ENCODE data around the gene MMP14.
A peak's percentile ranks its signal among the peaks of the same experiment; 100 is the strongest.

Gene MMP14

DNA sequence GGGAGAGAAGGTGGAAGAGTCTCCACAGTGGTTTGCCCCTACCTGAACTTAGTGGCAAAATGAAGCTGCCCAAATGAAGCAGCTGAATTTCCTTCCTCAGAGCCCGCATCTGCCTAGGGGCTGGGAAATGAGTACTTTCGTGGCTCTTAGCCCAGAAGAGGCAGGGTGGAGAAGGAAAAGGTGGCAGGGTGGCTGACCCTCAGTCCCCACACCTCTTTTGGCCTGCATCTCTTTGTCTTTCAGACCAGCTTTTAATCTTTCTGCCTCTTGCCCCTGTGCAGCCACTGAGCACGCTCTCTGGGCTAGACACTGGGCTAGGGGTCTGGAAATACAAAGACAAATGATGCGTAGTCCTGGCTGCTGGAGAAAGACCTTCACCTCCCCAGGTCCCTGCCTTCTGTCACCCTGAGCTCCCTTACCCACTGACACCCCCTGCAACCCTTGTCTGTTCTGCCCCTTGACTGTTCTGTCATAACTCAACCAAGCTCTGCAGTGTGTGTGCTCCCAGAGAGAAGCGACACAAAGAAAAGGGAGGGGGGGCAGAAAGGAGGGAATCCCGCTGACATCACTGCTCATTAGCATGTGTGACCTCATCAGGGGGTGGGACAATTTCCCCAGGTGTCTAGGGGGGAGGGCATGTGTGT is 46.3 kb downstream of the MMP14 start:
- DNase-seq (ENCODE audit: extremely low read depth in 1 of 2, low read depth in 1 of 2): no peak

DNA sequence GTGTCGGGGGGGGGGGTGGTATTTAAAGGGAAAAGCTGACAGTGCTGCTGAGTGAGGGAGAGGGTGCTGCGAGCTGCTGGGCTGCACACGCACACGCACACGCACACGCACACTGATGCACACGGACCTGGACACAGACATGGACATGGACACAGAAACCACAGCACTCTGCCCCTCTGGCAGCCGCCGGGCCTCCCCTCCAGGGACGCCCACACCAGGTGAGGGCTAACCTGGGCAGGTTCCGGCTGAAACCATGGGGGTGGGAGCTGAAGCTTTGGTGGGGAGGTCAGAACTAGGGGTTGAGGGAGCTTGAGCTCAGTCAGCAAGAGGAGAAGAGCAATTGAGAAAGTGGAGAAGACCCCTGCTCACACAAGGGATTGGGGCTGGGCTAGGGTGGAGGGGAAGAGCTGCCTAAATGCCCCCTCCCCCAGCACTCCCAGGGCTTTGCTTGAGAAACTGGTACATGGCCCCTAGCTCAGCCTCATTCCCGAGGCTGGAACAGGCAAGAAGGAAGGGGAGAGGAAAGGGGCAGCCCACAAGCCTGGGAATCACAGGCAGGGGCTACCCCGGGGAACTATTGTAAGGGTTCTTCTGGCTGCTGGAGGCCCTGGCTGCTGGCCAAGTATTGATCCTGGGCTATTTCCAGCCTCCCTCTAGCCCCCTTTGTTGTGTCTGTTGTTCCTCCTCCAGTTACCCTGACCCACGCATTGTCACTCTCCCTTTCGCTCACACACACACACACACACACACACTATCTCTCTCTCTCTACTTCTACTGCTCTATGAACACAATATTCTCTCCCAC is 47.0 kb downstream of the MMP14 start, which contains the start of gene REM2:
Gene REM2 (plus strand): TSS at position 50 of the 804 bp plus-strand sequence. CDS start 66 bp downstream, at position 116.
- DNase-seq (ENCODE audit: extremely low read depth in 1 of 2, low read depth in 1 of 2): no peak

DNA sequence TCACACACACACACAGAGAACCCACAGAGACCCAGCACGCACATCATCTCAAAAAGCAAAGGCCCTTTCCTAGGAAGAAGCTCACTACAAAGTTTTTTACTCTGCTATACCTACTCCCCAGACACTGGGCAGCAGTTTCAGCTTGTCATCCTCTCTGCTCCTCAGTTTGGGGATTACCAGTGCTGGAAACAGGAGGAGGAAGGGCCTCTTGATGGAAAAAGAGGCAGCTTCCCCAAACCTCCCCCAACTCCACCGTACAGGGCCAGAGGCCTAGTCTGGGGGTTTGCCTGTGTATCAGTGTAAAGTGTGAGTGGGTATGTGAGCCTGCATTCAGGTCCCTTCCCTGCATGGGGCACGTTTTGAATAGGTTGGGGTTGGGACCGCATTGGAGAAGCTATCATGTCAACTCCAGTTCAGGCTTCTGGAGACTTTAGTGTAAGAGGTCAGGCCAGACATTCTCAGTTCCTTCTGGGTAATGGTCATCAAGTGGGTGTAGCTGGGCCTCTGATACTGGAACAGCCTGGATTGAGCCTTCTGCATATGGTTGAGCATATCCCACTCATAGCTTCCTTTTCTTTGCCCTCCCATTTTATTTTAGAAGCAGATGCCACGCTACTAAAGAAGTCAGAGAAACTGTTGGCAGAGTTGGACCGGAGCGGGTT is 47.8 kb downstream of the MMP14 start:
- DNase-seq (ENCODE audit: extremely low read depth in 1 of 2, low read depth in 1 of 2): no peak

DNA sequence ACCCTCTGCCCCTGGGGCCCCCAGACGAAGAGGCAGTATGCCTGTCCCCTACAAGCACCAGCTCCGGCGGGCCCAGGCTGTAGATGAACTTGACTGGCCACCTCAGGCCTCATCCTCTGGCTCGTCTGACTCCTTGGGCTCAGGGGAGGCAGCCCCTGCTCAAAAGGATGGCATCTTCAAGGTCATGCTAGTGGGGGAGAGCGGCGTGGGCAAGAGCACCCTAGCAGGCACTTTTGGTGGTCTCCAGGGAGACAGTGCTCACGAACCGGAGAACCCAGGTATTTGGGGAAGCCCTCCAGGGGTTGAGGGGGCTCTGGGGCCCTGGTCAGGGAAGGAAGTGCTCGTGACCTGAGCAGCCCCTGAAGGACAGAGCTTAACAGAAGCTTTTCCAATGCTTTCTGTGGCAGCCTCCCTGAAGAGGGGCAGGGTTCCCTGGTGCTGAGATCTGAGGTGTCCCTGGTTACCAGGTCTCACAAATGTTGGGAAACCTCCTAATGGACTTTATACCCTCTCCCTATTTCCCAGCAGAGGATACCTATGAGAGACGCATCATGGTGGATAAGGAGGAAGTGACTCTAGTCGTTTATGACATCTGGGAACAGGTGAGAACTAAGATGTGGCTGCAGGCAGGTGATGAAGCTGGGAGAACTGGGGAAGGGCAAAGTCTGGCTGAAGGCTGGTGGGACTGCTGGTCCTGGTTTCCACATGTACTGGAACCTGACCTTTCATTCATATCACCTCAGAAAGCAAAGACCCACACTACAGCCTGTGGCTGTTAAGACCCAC is 48.5 kb downstream of the MMP14 start:
- DNase-seq (ENCODE audit: extremely low read depth in 1 of 2, low read depth in 1 of 2): no peak

DNA sequence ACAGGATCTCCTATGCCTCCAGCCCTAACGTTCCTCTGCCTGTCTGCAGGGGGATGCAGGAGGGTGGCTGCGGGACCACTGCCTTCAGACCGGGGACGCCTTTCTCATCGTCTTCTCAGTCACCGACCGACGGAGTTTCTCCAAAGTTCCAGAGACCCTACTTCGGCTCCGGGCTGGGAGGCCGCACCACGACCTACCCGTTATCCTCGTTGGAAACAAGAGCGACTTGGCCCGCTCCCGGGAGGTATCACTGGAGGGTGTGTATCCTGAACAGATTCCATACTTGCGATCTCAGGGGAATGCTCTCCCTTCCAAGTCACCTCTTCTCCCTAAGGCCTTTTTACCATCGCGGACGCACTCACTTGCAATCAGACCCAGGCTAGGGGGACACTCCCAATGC is 49.6 kb downstream of the MMP14 start:
- DNase-seq (ENCODE audit: extremely low read depth in 1 of 2, low read depth in 1 of 2): no peak

DNA sequence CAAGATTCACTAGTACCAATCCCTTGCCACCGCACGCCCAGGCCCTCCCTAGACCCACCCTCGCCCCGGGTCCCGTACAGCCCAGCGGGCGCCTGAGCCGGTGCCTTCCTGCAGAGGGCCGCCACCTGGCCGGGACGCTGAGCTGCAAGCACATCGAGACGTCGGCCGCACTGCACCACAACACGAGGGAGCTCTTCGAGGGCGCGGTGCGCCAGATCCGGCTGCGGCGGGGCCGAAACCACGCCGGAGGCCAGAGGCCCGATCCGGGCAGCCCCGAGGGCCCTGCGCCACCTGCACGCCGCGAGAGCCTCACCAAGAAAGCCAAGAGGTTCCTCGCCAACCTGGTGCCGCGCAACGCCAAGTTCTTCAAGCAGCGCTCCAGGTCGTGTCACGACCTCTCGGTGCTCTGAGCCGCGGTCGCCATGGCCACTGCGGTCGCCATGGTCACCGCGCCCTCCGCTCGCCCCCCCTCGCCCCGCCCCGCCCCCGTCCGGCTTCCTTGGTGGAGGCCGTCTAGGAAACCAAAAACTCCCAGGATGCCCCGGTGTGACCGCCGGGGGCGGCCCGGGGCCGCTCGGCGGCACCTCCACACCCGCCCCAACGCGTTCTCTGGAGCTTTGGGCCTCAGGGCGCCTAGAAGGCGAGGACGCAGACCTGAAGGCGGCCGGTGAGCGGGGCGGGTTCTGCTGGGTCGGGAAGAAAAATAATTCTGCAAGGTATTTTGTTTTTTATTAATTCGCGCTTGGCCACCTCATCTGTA is 50.3 kb downstream of the MMP14 start:
- peak; percentile 56 to 59 for DNase-seq (ENCODE audit: extremely low read depth in 1 of 2, low read depth in 1 of 2)

DNA sequence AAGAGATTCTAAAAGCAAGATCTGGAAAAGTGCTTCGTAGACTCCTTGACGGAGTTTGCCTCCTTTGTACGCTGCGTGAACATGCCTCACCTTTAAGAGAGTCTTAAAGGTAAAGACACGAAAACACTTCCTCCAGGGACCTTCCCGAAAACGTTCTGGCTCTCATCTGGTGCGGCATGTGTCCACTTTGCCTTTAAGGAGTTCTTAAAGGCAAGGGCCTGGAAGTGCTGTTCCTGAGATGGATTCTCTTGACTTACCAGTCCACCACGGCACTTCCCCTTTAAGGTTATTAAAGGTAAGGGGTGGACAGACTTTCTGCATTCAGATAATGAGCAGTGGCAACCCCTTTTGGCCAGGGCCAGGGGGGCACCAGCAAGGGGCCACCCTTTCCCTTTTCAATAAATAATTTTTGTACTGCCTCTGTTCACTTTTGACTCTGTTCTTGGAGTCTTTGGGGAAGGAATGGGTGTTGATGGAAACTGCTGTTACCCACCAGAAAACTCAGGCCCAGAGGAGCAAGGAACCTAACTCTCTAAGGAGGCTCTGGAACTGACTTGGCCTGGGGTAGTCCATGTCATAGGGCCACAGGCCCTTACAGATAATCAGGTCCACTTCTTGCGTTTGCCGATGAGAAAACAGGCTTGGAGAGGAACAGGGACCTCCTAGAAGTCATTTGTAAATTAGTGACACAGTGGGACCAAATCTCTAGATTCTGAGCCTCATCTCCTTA is 51.0 kb downstream of the MMP14 start:
- peak in 1 of 2 donors; percentile 19 for DNase-seq (ENCODE audit: extremely low read depth in 1 of 2, low read depth in 1 of 2)

DNA sequence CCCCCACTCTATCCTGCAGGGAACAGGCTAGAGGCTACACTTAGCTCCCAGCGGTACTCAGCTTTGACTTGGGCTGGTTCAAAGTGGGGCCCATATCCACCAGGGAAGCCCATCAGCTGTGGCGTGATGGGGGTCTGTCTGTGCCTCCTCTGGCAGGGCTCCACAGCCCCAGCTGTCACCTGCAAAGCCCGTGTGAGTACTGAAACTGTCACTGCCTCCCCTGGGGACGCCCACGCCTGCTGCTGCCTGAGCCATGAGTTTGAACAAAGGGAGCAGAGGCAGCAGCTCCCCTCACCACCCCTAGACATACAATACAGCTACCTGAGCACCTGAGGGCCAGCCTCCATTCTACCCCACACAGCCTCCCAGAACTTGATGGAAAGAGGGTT is 51.6 kb downstream of the MMP14 start:
- DNase-seq (ENCODE audit: extremely low read depth in 1 of 2, low read depth in 1 of 2): peak in 1 of 2 donors; percentile 40

DNA sequence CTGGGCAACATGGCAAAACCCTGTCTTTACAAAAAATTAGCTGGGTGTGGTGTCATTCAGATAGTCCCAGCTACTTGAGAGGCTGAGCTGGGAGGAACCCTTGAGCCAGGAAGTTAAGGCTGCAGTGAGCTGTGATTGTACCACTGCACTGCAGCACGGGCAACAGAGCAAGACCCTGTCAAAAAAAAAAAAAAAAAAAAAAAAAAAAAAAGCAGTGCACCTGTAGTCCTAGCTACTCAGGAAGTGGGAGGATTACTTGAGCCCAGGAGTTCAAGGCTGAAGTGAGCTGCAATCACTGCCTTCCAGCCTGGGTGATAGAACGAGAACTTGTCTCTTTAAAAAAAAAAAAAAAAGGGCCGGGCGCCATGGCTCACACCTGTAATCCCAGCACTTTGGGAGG is 52.3 kb downstream of the MMP14 start:
- DNase-seq (ENCODE audit: extremely low read depth in 1 of 2, low read depth in 1 of 2): no peak

DNA sequence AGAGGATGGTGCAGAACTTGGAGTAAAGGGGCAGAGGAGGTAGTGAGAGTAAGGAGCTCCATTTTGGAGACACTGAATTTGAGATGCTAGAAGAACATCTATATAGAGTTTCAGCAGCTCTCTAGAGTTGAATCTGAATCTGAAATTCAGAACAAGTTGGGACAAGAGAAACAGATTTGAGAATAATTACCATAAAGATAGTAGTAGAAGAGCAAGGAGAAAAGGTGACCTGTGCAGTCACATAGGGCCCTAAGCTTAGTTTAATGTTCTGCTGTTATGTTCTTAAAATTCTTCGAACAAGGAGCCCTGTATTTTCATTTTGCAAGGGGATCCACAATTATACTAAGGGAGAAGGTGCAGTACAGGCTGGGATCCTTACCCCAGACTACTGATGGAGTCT is 54.0 kb downstream of the MMP14 start:
- no peak for DNase-seq (ENCODE audit: extremely low read depth in 1 of 2, low read depth in 1 of 2)

DNA sequence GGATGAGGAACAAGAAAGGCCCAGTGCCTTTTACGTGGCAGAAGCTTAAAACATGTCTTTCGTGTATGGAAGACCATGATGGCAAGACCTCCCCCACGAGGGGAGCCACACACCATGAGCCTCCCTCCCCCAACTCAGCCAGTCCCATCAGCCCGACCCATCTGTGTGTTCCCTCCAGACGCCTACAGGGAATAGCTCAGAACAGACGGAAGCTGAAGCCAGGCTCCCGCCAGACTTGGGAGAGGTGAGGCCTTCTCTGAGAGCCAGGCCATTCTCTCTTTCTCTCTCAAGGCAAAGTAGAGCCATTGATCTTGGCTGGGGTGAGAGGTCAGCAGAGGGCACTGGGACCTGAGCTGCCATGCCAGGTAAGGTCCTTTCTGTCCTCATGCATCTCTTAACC is 56.1 kb downstream of the MMP14 start:
- DNase-seq (ENCODE audit: extremely low read depth in 1 of 2, low read depth in 1 of 2): no peak

DNA sequence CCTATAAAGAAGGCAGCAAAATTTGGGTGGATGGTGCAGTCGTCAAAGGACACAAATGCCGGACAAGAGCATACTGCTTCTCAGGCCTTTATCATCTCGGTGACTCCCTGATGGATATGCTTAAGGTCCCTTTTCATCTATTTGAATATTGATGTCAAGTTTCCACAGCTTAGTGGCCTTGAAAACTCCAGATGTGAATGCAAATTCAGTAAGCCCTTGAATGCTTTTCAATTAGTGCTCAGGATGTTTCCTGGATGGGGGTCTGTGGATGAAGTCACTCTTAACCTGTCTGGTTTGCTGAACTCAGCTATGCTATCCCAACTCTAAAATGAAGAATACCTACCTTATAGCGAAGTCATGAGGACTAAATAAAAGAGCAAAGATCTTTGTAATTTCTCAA is 57.3 kb downstream of the MMP14 start:
- no peak for DNase-seq (ENCODE audit: extremely low read depth in 1 of 2, low read depth in 1 of 2)

DNA sequence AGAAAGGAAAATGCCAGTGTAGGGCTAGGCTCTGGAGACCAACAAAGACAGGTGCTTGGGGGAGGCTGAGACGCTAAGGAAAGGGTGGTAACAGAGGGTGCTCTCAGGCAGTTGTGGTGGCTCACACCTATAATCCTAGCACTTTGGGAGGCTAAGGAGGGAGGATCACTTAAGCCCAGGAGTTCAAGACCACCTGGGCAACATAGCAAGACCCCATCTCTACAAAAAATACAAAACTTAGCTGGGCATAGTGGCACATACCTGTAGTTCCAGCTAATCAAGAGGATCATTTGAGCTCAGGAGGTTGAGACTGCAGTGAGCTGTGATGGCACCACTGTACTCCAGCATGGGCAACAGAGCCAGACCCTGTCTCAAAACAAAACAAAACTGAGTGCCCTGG is 59.0 kb downstream of the MMP14 start:
- no peak for DNase-seq (ENCODE audit: extremely low read depth in 1 of 2, low read depth in 1 of 2)

DNA sequence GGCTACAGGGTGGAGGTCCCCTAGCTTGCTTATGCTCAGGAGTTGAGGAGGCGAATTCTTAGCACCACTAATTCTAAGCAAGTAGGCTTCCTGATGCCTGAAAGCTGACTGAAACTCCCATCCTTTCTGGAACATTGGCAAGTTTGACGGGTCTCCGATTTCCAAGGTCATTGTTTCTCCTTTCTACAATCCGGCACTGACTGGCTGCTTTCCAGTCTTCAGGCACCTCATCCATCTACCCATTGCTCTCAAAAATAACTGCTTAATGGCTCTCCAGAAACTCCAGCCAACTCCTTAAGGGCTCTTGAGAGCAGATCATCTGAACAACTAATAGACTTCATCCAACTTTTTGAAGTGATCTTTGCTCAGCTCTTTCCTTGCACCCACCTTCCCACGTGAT is 60.0 kb downstream of the MMP14 start:
- DNase-seq (ENCODE audit: extremely low read depth in 1 of 2, low read depth in 1 of 2): no peak

DNA sequence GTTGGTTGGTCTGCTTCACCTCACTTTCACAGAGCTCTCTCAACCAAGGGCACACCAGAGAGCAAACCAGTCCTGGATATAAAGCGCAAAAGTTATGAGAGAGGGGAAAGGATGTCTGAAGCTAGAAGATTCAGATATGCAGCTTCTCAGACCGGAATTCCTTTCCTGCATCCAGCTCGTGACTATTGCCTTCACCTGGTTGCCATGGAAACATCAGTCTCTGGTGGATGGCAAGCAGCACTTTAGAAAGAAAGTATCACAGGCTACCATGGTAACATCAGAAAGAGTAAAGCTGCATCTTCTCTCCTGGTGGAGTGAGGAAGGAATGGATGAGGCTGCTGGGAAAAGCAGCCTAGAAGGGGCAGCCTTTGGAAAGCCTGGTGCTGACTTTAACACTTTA is 60.4 kb downstream of the MMP14 start:
- DNase-seq (ENCODE audit: extremely low read depth in 1 of 2, low read depth in 1 of 2): no peak

DNA sequence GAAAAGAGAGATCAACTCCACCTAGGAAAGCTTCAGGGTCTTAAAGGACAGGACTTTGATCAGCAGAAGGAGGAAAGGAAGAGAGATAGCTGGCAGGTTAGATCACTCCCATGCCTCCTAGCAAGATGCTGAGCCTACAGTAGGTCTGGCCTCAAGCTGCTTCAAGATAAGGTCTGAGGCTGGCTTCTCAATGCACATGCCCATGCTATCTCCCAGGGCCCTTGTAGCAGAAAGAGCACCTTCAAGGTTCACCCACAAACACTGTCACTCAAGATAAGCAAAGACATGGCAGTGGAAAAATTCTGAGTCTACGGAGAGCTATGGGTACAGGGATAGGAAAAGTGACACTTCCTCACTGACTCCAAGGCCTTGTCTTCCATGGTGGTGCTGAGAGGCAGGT is 61.0 kb downstream of the MMP14 start:
- DNase-seq (ENCODE audit: extremely low read depth in 1 of 2, low read depth in 1 of 2): no peak

Measured in stimulated activated CD8-positive, alpha-beta memory T cell treated with anti-CD3 and anti-CD28 coated beads, Interleukin-7, amount 100 ng/mL, for 48 hours (primary cell).